H9 (cell line): ENCODE results near the gene ADGB. TPM values are rescaled to one million over a fixed set of nuclear protein-coding genes. Genes with fewer than 3 reads are reported as not detected.

Experiments used
- DNase-seq: peaks from one replicate; pipeline ENCODE4 v3.0.0-alpha.2; 2017
- H2AFZ ChIP-seq: one replicate; pipeline ENCODE4 v1.6.1; 2013; ENCODE audit warnings: mild to moderate bottlenecking, low read length, control low read depth, moderate library complexity
- H2AK5ac ChIP-seq: 2 replicates; pipeline ENCODE4 v1.6.1; 2013; ENCODE audit warnings: low read length, control low read depth, mixed read lengths; ENCODE audit not compliant: insufficient read length
- H2BK120ac ChIP-seq: one replicate; pipeline ENCODE4 v1.6.1; 2013; ENCODE audit warnings: low read depth, mild to moderate bottlenecking, low read length, control low read depth, inconsistent platforms; ENCODE audit not compliant: poor library complexity, severe bottlenecking
- H2BK12ac ChIP-seq: 2 replicates; pipeline ENCODE4 v1.6.1; 2013; ENCODE audit warnings: low read length, control low read depth, mixed read lengths, low read depth; ENCODE audit not compliant: insufficient read length
- H2BK15ac ChIP-seq: 2 replicates; pipeline ENCODE4 v1.6.1; 2013; ENCODE audit warnings: low read depth, low read length, control low read depth
- H2BK20ac ChIP-seq: one replicate; pipeline ENCODE4 v1.6.1; 2013; ENCODE audit warnings: low read depth, mild to moderate bottlenecking, low read length, control low read depth, inconsistent platforms; ENCODE audit not compliant: poor library complexity, severe bottlenecking
- H2BK5ac ChIP-seq: 2 replicates; pipeline ENCODE4 v1.6.1; 2013; ENCODE audit warnings: low read length, control low read depth, mixed read lengths; ENCODE audit not compliant: insufficient read length
- H3K14ac ChIP-seq: 2 replicates; pipeline ENCODE4 v1.6.1; 2013; ENCODE audit warnings: low read length, control low read depth; ENCODE audit not compliant: insufficient read depth
- H3K18ac ChIP-seq: 2 replicates; pipeline ENCODE4 v1.6.1; 2013; ENCODE audit warnings: low read depth, mild to moderate bottlenecking, mixed read lengths, low read length, control low read depth; ENCODE audit not compliant: insufficient read length
- H3K23ac ChIP-seq: 2 replicates; pipeline ENCODE4 v1.6.1; 2013; ENCODE audit warnings: low read length, control low read depth, mixed read lengths, low read depth; ENCODE audit not compliant: insufficient read length
- H3K23me2 ChIP-seq: 2 replicates; pipeline ENCODE4 v1.6.1; 2013; ENCODE audit warnings: low read depth, mild to moderate bottlenecking, mixed read lengths, low read length, control low read depth; ENCODE audit not compliant: insufficient read length, poor library complexity, severe bottlenecking
- H3K27ac ChIP-seq: 2 replicates; pipeline ENCODE4 v1.5.1; 2013; ENCODE audit warnings: low read length, control low read depth, mixed read lengths, low read depth; ENCODE audit not compliant: insufficient read length
- H3K27me3 ChIP-seq: 2 replicates; pipeline ENCODE4 v1.6.1; 2013; ENCODE audit warnings: low read length, control low read depth, inconsistent platforms; ENCODE audit not compliant: insufficient read depth
- H3K4ac ChIP-seq: 2 replicates; pipeline ENCODE4 v1.6.1; 2013; ENCODE audit warnings: low read depth, mild to moderate bottlenecking, control low read depth, inconsistent platforms, low read length, moderate library complexity
- H3K4me1 ChIP-seq: 2 replicates; pipeline ENCODE4 v1.6.1; 2013; ENCODE audit warnings: low read length, control low read depth, inconsistent platforms; ENCODE audit not compliant: insufficient read depth
- H3K4me2 ChIP-seq: 2 replicates; pipeline ENCODE4 v1.6.1; 2013; ENCODE audit warnings: low read length, control low read depth, mixed read lengths; ENCODE audit not compliant: insufficient read length, insufficient read depth
- H3K56ac ChIP-seq: 2 replicates; pipeline ENCODE4 v1.6.1; 2013; ENCODE audit warnings: low read depth, mild to moderate bottlenecking, mixed read lengths, low read length, control low read depth; ENCODE audit not compliant: insufficient read length
- H3K79me1 ChIP-seq: 2 replicates; pipeline ENCODE4 v1.6.1; 2013; ENCODE audit warnings: low read depth, mild to moderate bottlenecking, moderate library complexity, low read length, control low read depth, inconsistent platforms; ENCODE audit not compliant: insufficient read depth, poor library complexity, severe bottlenecking
- H3K79me2 ChIP-seq: 2 replicates; pipeline ENCODE4 v1.6.1; 2013; ENCODE audit warnings: low read length, control low read depth, inconsistent platforms; ENCODE audit not compliant: insufficient read depth
- H3K9ac ChIP-seq: 2 replicates; pipeline ENCODE4 v1.6.1; 2013; ENCODE audit warnings: low read length, control low read depth, mixed read lengths; ENCODE audit not compliant: insufficient read length; ENCODE audit errors: extremely low read depth
- H3K9me3 ChIP-seq: one replicate; pipeline ENCODE4 v1.6.1; 2013; ENCODE audit warnings: low read depth, low read length, inconsistent platforms; ENCODE audit not compliant: control insufficient read depth
- H3T11ph ChIP-seq: one replicate; pipeline ENCODE4 v1.6.1; 2013; ENCODE audit warnings: mild to moderate bottlenecking, low read length, control low read depth, inconsistent platforms
- H4K20me1 ChIP-seq: one replicate; pipeline ENCODE4 v1.6.1; 2013; ENCODE audit not compliant: control insufficient read depth, insufficient read length, insufficient read depth
- H4K5ac ChIP-seq: 2 replicates; pipeline ENCODE4 v1.6.1; 2013; ENCODE audit warnings: low read depth, mild to moderate bottlenecking, mixed read lengths, low read length, control low read depth; ENCODE audit not compliant: insufficient read length
- H4K8ac ChIP-seq: replicated peaks from 2 replicates; pipeline ENCODE4 v1.6.1; 2013; ENCODE audit warnings: low read length, control low read depth, mixed read lengths, low read depth; ENCODE audit not compliant: insufficient read length
- H4K91ac ChIP-seq: 2 replicates; pipeline ENCODE4 v1.6.1; 2013; ENCODE audit warnings: low read depth, mild to moderate bottlenecking, moderate library complexity, mixed read lengths, low read length, control low read depth; ENCODE audit not compliant: insufficient read length
- H3K27ac Mint-ChIP-seq, 3 experiments: 2 replicates in 2 of 3; 3 replicates in 1 of 3; pipeline ENCODE4 v1.8.0; 2020 to 2021; ENCODE audit warnings: mixed read lengths in 3 of 3, mild to moderate bottlenecking in 1 of 3, moderate library complexity in 1 of 3
- H3K27me3 Mint-ChIP-seq: 2 replicates; pipeline ENCODE4 v1.8.0; 2021; ENCODE audit warnings: low read depth, mild to moderate bottlenecking, moderate library complexity, mixed read lengths
- H3K36me3 Mint-ChIP-seq, 3 experiments: 2 replicates in 2 of 3; 3 replicates in 1 of 3; pipeline ENCODE4 v1.8.0; 2020 to 2021; ENCODE audit warnings: low read depth in 3 of 3, mixed read lengths in 3 of 3; ENCODE audit not compliant: insufficient read depth in 1 of 3
- H3K4me1 Mint-ChIP-seq, 2 experiments: 2 replicates each; pipeline ENCODE4 v1.8.0; 2020; ENCODE audit warnings: mixed read lengths in 2 of 2
- H3K4me3 Mint-ChIP-seq, 2 experiments: 2 replicates in 1 of 2; 3 replicates in 1 of 2; pipeline ENCODE4 v1.8.0; 2020 to 2021; ENCODE audit warnings: mild to moderate bottlenecking in 2 of 2, mixed read lengths in 2 of 2, moderate library complexity in 1 of 2
- H3K9me3 Mint-ChIP-seq, 2 experiments: 2 replicates in 1 of 2; 3 replicates in 1 of 2; pipeline ENCODE4 v1.8.0; 2020; ENCODE audit warnings: mild to moderate bottlenecking in 2 of 2, mixed read lengths in 2 of 2, moderate library complexity in 1 of 2
- WGBS: extraction: QIAGEN DNeasy Blood & Tissue Kit; methylation state at CpG from one replicate; pipeline ENCODE4 v1.1.7; 2013; ENCODE audit warnings: missing lambda C conversion rate, low lambda C conversion rate, mixed read lengths; ENCODE audit not compliant: insufficient read length; ENCODE audit errors: extremely low coverage; 5-methylcytosine and 5-hydroxymethylcytosine counted together
- total RNA-seq: library from RNA; stranded (reverse); gene quantifications from 2 replicates; pipeline ENCODE4 v1.2.1, GENCODE V29; 2021
- TF ChIP-seq, protein P1 (sequence below): fragments of 200-600 bp; sonication (generic); conservative IDR thresholded peaks from 3 replicates; pipeline ENCODE4 v1.8.0; 2021; ENCODE audit warnings: antibody characterized with exemption, mild to moderate bottlenecking

The ADGB gene
- total RNA-seq, 1 experiment from 2014 or later: not detected

DNA sequence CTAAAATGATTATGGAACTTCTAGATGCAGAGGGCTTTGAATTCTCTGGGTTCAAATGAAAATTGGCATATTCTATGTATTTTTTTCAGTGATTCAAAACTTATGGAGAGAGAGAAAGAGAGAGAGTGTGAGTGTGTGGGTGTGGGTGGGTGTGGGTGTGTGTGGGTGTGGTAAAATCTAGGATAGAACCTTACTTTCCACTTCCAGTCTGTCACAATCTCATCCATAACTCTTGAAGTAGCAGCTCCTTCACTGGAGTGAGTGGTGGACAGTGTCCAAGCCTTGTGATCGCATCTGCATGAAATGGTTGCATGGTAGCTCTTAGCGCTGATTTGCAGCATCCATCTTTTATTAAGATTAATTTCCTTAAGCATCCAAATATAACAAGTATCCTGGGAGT lies 37.7 kb downstream of the ADGB start:
- H3K4ac ChIP-seq: no peak overlapping the region
- H2BK120ac ChIP-seq: no peak overlapping the region
- H4K20me1 ChIP-seq: no peaks in the 10 kb centered on the region
- H3K4me1 ChIP-seq: no peaks in the 10 kb centered on the region; the same call in 1 of the 2 replicates
- no peak overlapping the region for H3K23ac ChIP-seq
- no peak overlapping the region for H2BK12ac ChIP-seq
- H3K9ac ChIP-seq: no peak overlapping the region
- no peaks in the 10 kb centered on the region for H3K27me3 ChIP-seq
- H2BK20ac ChIP-seq: no peak overlapping the region
- H3K14ac ChIP-seq: no peak overlapping the region
- H3K23me2 ChIP-seq: no peaks in the 10 kb centered on the region
- no CpG with 5 or more reads among the region's 2 CpGs for WGBS
- no peak overlapping the region for H2AFZ ChIP-seq
- H2AK5ac ChIP-seq: no peak overlapping the region
- no peak overlapping the region for H2BK15ac ChIP-seq
- no peaks in the 10 kb centered on the region for H3K9me3 ChIP-seq
- TF ChIP-seq, protein P1, sequence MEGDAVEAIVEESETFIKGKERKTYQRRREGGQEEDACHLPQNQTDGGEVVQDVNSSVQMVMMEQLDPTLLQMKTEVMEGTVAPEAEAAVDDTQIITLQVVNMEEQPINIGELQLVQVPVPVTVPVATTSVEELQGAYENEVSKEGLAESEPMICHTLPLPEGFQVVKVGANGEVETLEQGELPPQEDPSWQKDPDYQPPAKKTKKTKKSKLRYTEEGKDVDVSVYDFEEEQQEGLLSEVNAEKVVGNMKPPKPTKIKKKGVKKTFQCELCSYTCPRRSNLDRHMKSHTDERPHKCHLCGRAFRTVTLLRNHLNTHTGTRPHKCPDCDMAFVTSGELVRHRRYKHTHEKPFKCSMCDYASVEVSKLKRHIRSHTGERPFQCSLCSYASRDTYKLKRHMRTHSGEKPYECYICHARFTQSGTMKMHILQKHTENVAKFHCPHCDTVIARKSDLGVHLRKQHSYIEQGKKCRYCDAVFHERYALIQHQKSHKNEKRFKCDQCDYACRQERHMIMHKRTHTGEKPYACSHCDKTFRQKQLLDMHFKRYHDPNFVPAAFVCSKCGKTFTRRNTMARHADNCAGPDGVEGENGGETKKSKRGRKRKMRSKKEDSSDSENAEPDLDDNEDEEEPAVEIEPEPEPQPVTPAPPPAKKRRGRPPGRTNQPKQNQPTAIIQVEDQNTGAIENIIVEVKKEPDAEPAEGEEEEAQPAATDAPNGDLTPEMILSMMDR: no peak
- H4K91ac ChIP-seq: no peak overlapping the region
- no peaks in the 10 kb centered on the region for H3K36me3 Mint-ChIP-seq
- peak overlapping the region in 1 of 3 experiments; percentile 77; a peak in 1 of 7 replicates for H3K27ac Mint-ChIP-seq
- DNase-seq: no peak
- no peak overlapping the region for H3K4me2 ChIP-seq
- no peak overlapping the region for H3K18ac ChIP-seq
- no peak overlapping the region for H3T11ph ChIP-seq
- H3K79me2 ChIP-seq: no peaks in the 10 kb centered on the region
- no peak overlapping the region for H3K27ac ChIP-seq
- no peaks in the 10 kb centered on the region for H3K27me3 Mint-ChIP-seq
- no peaks in the 10 kb centered on the region; a peak in 1 of 5 replicates for H3K9me3 Mint-ChIP-seq
- peaks cover 4 to 5% of the 10 kb centered on the region in 2 experiments; a peak in 2 of 4 replicates for H3K4me1 Mint-ChIP-seq
- no peaks in the 10 kb centered on the region for H3K79me1 ChIP-seq
- H3K56ac ChIP-seq: no peak overlapping the region
- no peak overlapping the region for H2BK5ac ChIP-seq
- no peak overlapping the region for H4K8ac ChIP-seq
- H3K4me3 Mint-ChIP-seq: no peak overlapping the region
- no peak overlapping the region for H4K5ac ChIP-seq
